HG02571 (cell line): ENCODE measurements around the gene SLC25A4.
"Not testable (repeated sequence)": the region's sequence is repeated elsewhere in the genome, so short reads cannot be mapped to it uniquely, and the experiment has no call there.

Source experiments
- ATAC-seq: cut with Tn5 transposase; IDR thresholded peaks from one replicate; pipeline ENCODE4 v1.9.1; 2021; ENCODE audit warnings: mild to moderate bottlenecking, moderate library complexity; ENCODE audit not compliant: unreplicated experiment

Gene SLC25A4

GRCh38 chr4:185171373-185172071 is 28.5 kb downstream of the SLC25A4 start:
- ATAC-seq, result peak; percentile 63

- no peak for ATAC-seq
Observed at GRCh38 chr4:185179488-185179887, 36.4 kb downstream of the SLC25A4 start.

DNA sequence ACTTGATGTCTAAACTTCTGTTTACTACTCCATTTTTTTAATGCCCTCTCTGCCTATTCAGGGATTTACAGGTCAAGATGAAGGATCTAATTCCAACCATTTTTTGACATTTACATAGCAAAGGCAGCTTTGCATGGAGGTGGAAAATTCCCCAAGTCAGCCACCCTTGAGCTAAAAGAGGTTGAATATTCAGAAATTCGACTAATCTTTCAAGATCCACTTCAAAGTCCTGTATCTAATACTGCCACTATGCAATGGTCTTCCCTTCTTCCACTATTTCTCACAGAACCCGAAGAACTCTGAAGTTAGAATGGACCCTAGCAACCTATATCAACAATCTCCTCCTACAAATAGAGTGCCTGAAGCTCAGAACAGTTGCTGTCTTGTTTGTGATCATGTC is 39.2 kb downstream of the SLC25A4 start:
- no peak for ATAC-seq

GRCh38 chr4:185183622-185184281 is 40.7 kb downstream of the SLC25A4 start:
- ATAC-seq, result no peak

GRCh38 chr4:185186769-185187168 is 43.7 kb downstream of the SLC25A4 start:
- ATAC-seq, result no peak

- ATAC-seq, result no peak
Observed at GRCh38 chr4:185189606-185190305, 46.7 kb downstream of the SLC25A4 start.

DNA sequence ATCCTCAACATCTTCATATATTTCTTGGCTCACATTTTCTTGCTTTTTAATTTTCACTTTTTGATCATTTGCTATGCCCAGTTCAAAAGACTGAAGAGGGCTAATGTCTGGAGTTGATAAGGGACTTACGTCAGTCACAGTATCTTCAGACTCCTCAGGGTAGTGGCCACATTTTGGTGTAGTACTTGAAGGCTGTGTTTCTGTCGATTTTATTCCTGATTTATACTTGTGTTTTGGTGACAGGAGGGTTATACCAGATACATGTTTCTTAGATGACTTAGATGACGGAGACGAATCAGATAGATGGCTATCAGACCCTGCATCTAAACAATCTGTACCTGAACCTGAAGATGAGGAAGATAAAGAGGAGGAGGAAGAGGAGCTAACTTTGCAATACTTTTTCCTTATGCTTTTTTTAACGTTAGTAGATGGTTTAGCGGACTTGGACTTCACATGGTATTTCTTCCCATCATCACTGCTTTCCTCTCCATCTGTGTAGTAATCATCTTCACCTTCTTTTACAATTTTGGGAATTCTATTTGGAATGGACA is 47.3 kb downstream of the SLC25A4 start:
- ATAC-seq, result no peak

- ATAC-seq, result peak; percentile 69
Observed at GRCh38 chr4:185192059-185192458, 49.0 kb downstream of the SLC25A4 start.

GRCh38 chr4:185194924-185195888 is 52.1 kb downstream of the SLC25A4 start:
- ATAC-seq, result no peak

GRCh38 chr4:185196437-185196836 is 53.4 kb downstream of the SLC25A4 start:
- no peak for ATAC-seq

DNA sequence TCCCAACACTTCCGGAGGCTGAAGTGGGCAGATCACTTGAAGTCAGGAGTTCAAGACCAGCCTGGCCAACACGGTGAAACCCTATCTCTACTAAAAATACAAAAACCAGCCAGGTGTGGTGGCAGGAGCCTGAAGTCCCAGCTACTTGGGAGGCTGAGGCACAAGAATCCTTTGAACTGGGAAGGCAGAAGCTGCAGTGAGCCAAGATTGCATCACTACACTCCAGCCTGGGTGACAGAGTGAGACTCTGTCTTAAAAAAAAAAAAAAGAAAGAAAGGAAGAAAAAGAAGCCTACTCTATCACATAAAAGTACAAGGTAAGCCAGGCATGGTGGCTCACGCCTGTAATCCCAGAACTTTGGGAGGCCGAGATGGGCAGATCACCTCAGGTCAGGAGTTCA is 55.1 kb downstream of the SLC25A4 start:
- not testable (repeated sequence) for ATAC-seq
